Stimulated activated CD4-positive, alpha-beta T cell treated with anti-CD3 and anti-CD28 coated beads, Interleukin-4, amount 100 ng/mL, for 48 hours (primary cell): ENCODE measurements around the gene ARID3B.
"Not testable (repeated sequence)": the region's sequence is repeated elsewhere in the genome, so short reads cannot be mapped to it uniquely, and the experiment has no call there.

ENCODE experiments used
- DNase-seq, 2 donors: peaks; one replicate each; pipeline ENCODE4 v3.0.0-alpha.2; 2020; ENCODE audit warnings: low read depth in 2 of 2

Gene ARID3B

GRCh38 chr15:74540761-74541493 is at the start of gene ARID3B:
ARID3B (plus strand) TSS chr15:74541220; CDS start chr15:74543937, 2,717 bp downstream.
- DNase-seq, result peak; percentile 95 to 97

GRCh38 chr15:74496648-74497047 is 44.4 kb upstream of the ARID3B start:
- no peak for DNase-seq

GRCh38 chr15:74497584-74497983 is 43.4 kb upstream of the ARID3B start:
- no peak for DNase-seq

GRCh38 chr15:74499366-74499765 is 41.7 kb upstream of the ARID3B start:
- DNase-seq, result no peak

GRCh38 chr15:74500401-74500800 is 40.6 kb upstream of the ARID3B start:
- DNase-seq, result no peak

GRCh38 chr15:74502301-74502700 is 38.7 kb upstream of the ARID3B start:
- no peak for DNase-seq

GRCh38 chr15:74504418-74504817 is 36.6 kb upstream of the ARID3B start:
- DNase-seq, result no peak

GRCh38 chr15:74504836-74505235 is 36.2 kb upstream of the ARID3B start:
- DNase-seq, result no peak

- DNase-seq, result no peak
Measured at GRCh38 chr15:74505837-74506514, 35.0 kb upstream of the ARID3B start.

GRCh38 chr15:74506515-74506840 is 34.5 kb upstream of the ARID3B start:
- no peak for DNase-seq

- DNase-seq, result no peak
Measured at GRCh38 chr15:74511583-74511982, 29.4 kb upstream of the ARID3B start.

- DNase-seq, result not testable (repeated sequence)
Measured at GRCh38 chr15:74514059-74514458, 27.0 kb upstream of the ARID3B start.

- no peak for DNase-seq
Measured at GRCh38 chr15:74517096-74517495, 23.9 kb upstream of the ARID3B start.

- no peak for DNase-seq
Measured at GRCh38 chr15:74519311-74519710, 21.7 kb upstream of the ARID3B start.

- DNase-seq, result no peak
Measured at GRCh38 chr15:74520407-74520806, 20.6 kb upstream of the ARID3B start.

GRCh38 chr15:74523982-74524381 is 17.0 kb upstream of the ARID3B start:
- DNase-seq, result no peak

GRCh38 chr15:74525309-74525708 is 15.7 kb upstream of the ARID3B start:
- DNase-seq, result no peak

GRCh38 chr15:74525945-74526344 is 15.1 kb upstream of the ARID3B start:
- DNase-seq, result no peak

- DNase-seq, result no peak
Measured at GRCh38 chr15:74528876-74529275, 12.1 kb upstream of the ARID3B start.

GRCh38 chr15:74529921-74530320 is 11.1 kb upstream of the ARID3B start:
- no peak for DNase-seq

- DNase-seq, result no peak
Measured at GRCh38 chr15:74530771-74531143, 10.3 kb upstream of the ARID3B start.

- DNase-seq, result no peak
Measured at GRCh38 chr15:74531144-74531811, 9.7 kb upstream of the ARID3B start.
